Liver (tissue), 9 donors: Measurements from ENCODE around the gene TBC1D16. TPM values are rescaled to one million over a fixed set of nuclear protein-coding genes. Genes with fewer than 3 reads are reported as not detected.

ENCODE experiments used
- DNase-seq: peaks from one replicate; pipeline ENCODE4 v3.0.0-alpha.2; 2017; ENCODE audit warnings: low spot score
- H3K27ac ChIP-seq, 2 donors: one replicate each; pipeline ENCODE4 v1.7.0; 2013; ENCODE audit warnings: inconsistent platforms in 2 of 2, low read length in 2 of 2, control low read depth in 1 of 2, low read depth in 1 of 2, mild to moderate bottlenecking in 1 of 2
- H3K27me3 ChIP-seq, 4 donors: one replicate each; pipeline versions ENCODE4 v1.6.1 to v1.7.0; 2013; ENCODE audit warnings: low read length in 3 of 4, inconsistent platforms in 1 of 4, mild to moderate bottlenecking in 1 of 4, moderate library complexity in 1 of 4; ENCODE audit not compliant: control insufficient read depth in 4 of 4, insufficient read depth in 4 of 4
- H3K36me3 ChIP-seq, 4 donors: one replicate each; pipeline versions ENCODE4 v1.6.1 to v1.7.0; 2013; ENCODE audit warnings: low read length in 3 of 4, mild to moderate bottlenecking in 3 of 4, low read depth in 1 of 4, moderate library complexity in 1 of 4; ENCODE audit not compliant: control insufficient read depth in 4 of 4, insufficient read depth in 3 of 4
- H3K4me1 ChIP-seq, 4 donors: one replicate each; pipeline versions ENCODE4 v1.6.1 to v1.7.0; 2013; ENCODE audit warnings: low read length in 3 of 4, mild to moderate bottlenecking in 3 of 4, moderate library complexity in 1 of 4; ENCODE audit not compliant: control insufficient read depth in 4 of 4, insufficient read depth in 4 of 4
- H3K4me3 ChIP-seq, 3 donors: one replicate each; pipeline versions ENCODE4 v1.6.1 to v1.7.0; 2013; ENCODE audit warnings: low read length in 3 of 3, control low read depth in 1 of 3, low read depth in 1 of 3, mild to moderate bottlenecking in 1 of 3
- H3K9ac ChIP-seq, 2 donors: one replicate each; pipeline ENCODE4 v1.7.0; 2013; ENCODE audit warnings: low read length in 2 of 2, mild to moderate bottlenecking in 2 of 2, moderate library complexity in 2 of 2, control low read depth in 1 of 2, low read depth in 1 of 2
- H3K9me3 ChIP-seq, 4 donors: one replicate each; pipeline versions ENCODE4 v1.6.1 to v1.7.0; 2013; ENCODE audit warnings: low read length in 3 of 4; ENCODE audit not compliant: control insufficient read depth in 4 of 4
- CTCF ChIP-seq: fragments of 150-350 bp; IDR thresholded peaks from 2 replicates; pipeline ENCODE4 v1.5.1; 2017; ENCODE audit warnings: improper control_type of control experiment, low read depth, low read length; ENCODE audit not compliant: missing input control
- FOXA1 ChIP-seq: IDR thresholded peaks from 2 replicates; pipeline ENCODE4 v1.6.1; 2016; ENCODE audit warnings: antibody characterized with exemption
- FOXA2 ChIP-seq: IDR thresholded peaks from 2 replicates; pipeline ENCODE4 v1.6.1; 2016; ENCODE audit warnings: antibody characterized with exemption
- HNF4A ChIP-seq, 2 donors: conservative IDR thresholded peaks; 2 replicates each; pipeline ENCODE4 v1.6.1; 2016; ENCODE audit warnings: antibody characterized with exemption in 2 of 2, mild to moderate bottlenecking in 2 of 2
- NR2F2 ChIP-seq: IDR thresholded peaks from 2 replicates; pipeline ENCODE4 v1.6.1; 2016; ENCODE audit warnings: antibody characterized with exemption
- RAD21 ChIP-seq, 2 donors: IDR thresholded peaks; 2 replicates each; pipeline ENCODE4 v1.6.1; 2016; ENCODE audit warnings: antibody characterized with exemption in 2 of 2, mild to moderate bottlenecking in 2 of 2
- REST ChIP-seq: IDR thresholded peaks from 2 replicates; pipeline ENCODE4 v1.6.1; 2016; ENCODE audit warnings: antibody characterized with exemption, mild to moderate bottlenecking
- RXRA ChIP-seq, 2 donors: IDR thresholded peaks; 2 replicates each; pipeline ENCODE4 v1.6.1; 2017 to 2018; ENCODE audit warnings: antibody characterized with exemption in 2 of 2, mild to moderate bottlenecking in 1 of 2
- SP1 ChIP-seq: IDR thresholded peaks from 2 replicates; pipeline ENCODE4 v1.6.1; 2018; ENCODE audit warnings: antibody characterized with exemption, mild to moderate bottlenecking
- TAF1 ChIP-seq: conservative IDR thresholded peaks from 2 replicates; pipeline ENCODE4 v1.6.1; 2016; ENCODE audit warnings: antibody characterized with exemption, mild to moderate bottlenecking
- YY1 ChIP-seq: IDR thresholded peaks from 2 replicates; pipeline ENCODE4 v1.6.1; 2016; ENCODE audit warnings: antibody characterized with exemption, mild to moderate bottlenecking
- WGBS: extraction: QIAGEN DNeasy Blood & Tissue Kit; methylation state at CpG from one replicate; pipeline ENCODE4 v1.1.7; 2013; 5-methylcytosine and 5-hydroxymethylcytosine counted together
- polyA plus RNA-seq, 2 donors: library from polyadenylated mRNA; stranded (reverse) in 1 of 2; unstranded in 1 of 2; fragments of 200-250 nt in 1 of 2; fragments of >200 nt in 1 of 2; fragmentation: Nextera tagmentation in 1 of 2; extraction: Ambion mirVana in 1 of 2; gene quantifications; one replicate each; pipeline versions ENCODE4 v1.2.1 to v1.2.3, GENCODE V29; 2013 to 2015
- total RNA-seq, 2 donors: library from RNA; depleted of rRNA; stranded (reverse); fragments of >200 nt; gene quantifications; one replicate each; pipeline ENCODE4 v1.2.3, GENCODE V29; 2014
- TF ChIP-seq, protein P1 (sequence below): IDR thresholded peaks from 2 replicates; pipeline ENCODE4 v1.6.1; 2016; ENCODE audit warnings: antibody characterized with exemption
- TF ChIP-seq, protein P2 (sequence below): IDR thresholded peaks from 2 replicates; pipeline ENCODE4 v1.6.1; 2016; ENCODE audit warnings: antibody characterized with exemption
- TF ChIP-seq, protein P3 (sequence below): IDR thresholded peaks from 2 replicates; pipeline ENCODE4 v1.6.1; 2016; ENCODE audit warnings: antibody characterized with exemption
- donor health status: healthy.
- donor health status: healthy.
- donor health status: healthy.
- donor health status: healthy.
- donor health status: healthy.

The TBC1D16 gene
- total and polyA plus RNA-seq, 4 donors = 3.4 to 29.5 (median 4.7) TPM

DNA sequence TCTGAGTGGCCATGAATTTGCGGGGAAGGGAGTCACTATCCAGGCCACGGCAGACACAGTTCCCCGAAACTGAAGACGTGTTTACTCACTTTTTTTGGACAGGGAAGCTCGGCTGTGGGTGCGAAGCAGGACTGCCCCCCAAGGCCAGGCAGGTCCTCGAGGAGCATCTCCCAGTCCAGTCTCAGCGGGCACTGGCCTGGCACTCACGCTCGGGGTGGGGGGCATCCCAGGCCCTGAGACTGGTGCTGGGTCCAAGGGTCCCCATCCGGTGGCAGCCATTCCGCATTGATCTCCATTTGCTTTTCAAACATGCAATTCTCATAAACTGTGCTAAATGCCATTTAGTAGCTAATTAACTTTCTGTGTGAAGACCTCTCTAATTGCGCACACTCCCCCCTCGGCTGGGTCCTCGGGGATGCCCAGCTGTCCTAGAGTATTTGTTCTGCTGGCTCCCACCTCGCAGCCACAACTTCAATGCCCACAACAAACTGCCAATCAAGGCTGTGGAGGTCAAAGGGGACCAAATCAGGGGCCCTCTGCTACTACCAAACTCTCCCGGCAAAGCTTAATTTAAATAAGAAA, 50.2 kb downstream of the TBC1D16 start:
- no peaks in the 10 kb centered on the region for H3K9me3 ChIP-seq
- 93% methylated on average over 17 of the region's 17 CpGs for WGBS

More for the DNA sequence above, 50.2 kb downstream of the TBC1D16 start:
- no peaks in the 10 kb centered on the region for H3K36me3 ChIP-seq
- no peak for DNase-seq
- TF ChIP-seq HNF4A (conservative IDR thresholded peaks at IDR 0.05) (no peak), FOXA1 (no peak), REST (no peak), CTCF (no peak), YY1 (no peak), FOXA2 (no peak), RAD21 (IDR thresholded peaks at IDR 0.05) (no peak), NR2F2 (no peak), TAF1 (no peak), RXRA (IDR thresholded peaks at IDR 0.05) (no peak), SP1 (no peak)
- TF ChIP-seq, protein P1, sequence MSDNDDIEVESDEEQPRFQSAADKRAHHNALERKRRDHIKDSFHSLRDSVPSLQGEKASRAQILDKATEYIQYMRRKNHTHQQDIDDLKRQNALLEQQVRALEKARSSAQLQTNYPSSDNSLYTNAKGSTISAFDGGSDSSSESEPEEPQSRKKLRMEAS = no peak
- TF ChIP-seq, protein P2, sequence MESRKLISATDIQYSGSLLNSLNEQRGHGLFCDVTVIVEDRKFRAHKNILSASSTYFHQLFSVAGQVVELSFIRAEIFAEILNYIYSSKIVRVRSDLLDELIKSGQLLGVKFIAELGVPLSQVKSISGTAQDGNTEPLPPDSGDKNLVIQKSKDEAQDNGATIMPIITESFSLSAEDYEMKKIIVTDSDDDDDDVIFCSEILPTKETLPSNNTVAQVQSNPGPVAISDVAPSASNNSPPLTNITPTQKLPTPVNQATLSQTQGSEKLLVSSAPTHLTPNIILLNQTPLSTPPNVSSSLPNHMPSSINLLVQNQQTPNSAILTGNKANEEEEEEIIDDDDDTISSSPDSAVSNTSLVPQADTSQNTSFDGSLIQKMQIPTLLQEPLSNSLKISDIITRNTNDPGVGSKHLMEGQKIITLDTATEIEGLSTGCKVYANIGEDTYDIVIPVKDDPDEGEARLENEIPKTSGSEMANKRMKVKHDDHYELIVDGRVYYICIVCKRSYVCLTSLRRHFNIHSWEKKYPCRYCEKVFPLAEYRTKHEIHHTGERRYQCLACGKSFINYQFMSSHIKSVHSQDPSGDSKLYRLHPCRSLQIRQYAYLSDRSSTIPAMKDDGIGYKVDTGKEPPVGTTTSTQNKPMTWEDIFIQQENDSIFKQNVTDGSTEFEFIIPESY = no peak
- TF ChIP-seq, protein P3, sequence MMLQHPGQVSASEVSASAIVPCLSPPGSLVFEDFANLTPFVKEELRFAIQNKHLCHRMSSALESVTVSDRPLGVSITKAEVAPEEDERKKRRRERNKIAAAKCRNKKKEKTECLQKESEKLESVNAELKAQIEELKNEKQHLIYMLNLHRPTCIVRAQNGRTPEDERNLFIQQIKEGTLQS = no peak
- H3K4me3 ChIP-seq = no peak overlapping the region
- no peak overlapping the region for H3K9ac ChIP-seq
- no peaks in the 10 kb centered on the region for H3K27me3 ChIP-seq
- peaks cover 18 to 44% (median 32%) of the 10 kb centered on the region in 4 donors for H3K4me1 ChIP-seq
- H3K27ac ChIP-seq = no peak overlapping the region
